Transverse colon (tissue), 4 donors: Measurements from ENCODE around the gene SLU7. TPM values are rescaled to one million over a fixed set of nuclear protein-coding genes. Genes with fewer than 3 reads are reported as not detected.

Experiments used
- DNase-seq: peaks from one replicate; pipeline ENCODE4 v3.0.0-alpha.2; 2019
- H3K27ac ChIP-seq, 4 donors: fragments of 200-600 bp; sonication (generic); 2 replicates each; pipeline ENCODE4 v1.5.1; 2016 to 2018; ENCODE audit warnings: inconsistent platforms in 4 of 4
- H3K27me3 ChIP-seq: fragments of 200-600 bp; sonication (generic); 2 replicates; pipeline ENCODE4 v1.5.1; 2017; ENCODE audit warnings: inconsistent platforms
- H3K36me3 ChIP-seq, 4 donors: fragments of 200-600 bp; sonication (generic); 2 replicates each; pipeline ENCODE4 v1.5.1; 2017 to 2019; ENCODE audit warnings: inconsistent platforms in 4 of 4
- H3K4me1 ChIP-seq, 4 donors: fragments of 200-600 bp; sonication (generic); 2 replicates each; pipeline ENCODE4 v1.5.1; 2017 to 2020; ENCODE audit warnings: inconsistent platforms in 4 of 4
- H3K4me3 ChIP-seq, 4 donors: fragments of 200-600 bp; sonication (generic); 1 replicate in 1 of 4; 2 replicates in 3 of 4; pipeline versions ENCODE4 v1.5.1 to v1.6.1; 2017 to 2019; ENCODE audit warnings: inconsistent platforms in 4 of 4
- H3K9me3 ChIP-seq, 2 donors: fragments of 200-600 bp; sonication (generic); 2 replicates each; pipeline ENCODE4 v1.5.1; 2017 to 2019; ENCODE audit warnings: inconsistent platforms in 2 of 2
- CTCF ChIP-seq, 5 experiments: fragments of 200-600 bp in 3 of 5; fragments of 450-650 bp in 2 of 5; sonication (generic) in 3 of 5; IDR thresholded peaks; 1 replicate in 2 of 5; 2 replicates in 3 of 5; pipeline ENCODE4 v1.5.1; 2016 to 2017; ENCODE audit warnings: antibody characterized with exemption in 5 of 5, inconsistent platforms in 3 of 5, mild to moderate bottlenecking in 2 of 5, moderate library complexity in 1 of 5
- EP300 ChIP-seq: sonication (generic); formaldehyde crosslinking; IDR thresholded peaks from one replicate; pipeline ENCODE4 v1.6.1; 2017; ENCODE audit warnings: antibody characterized with exemption, low read depth
- POLR2A ChIP-seq: fragments of 450-650 bp; IDR thresholded peaks from one replicate; pipeline ENCODE4 v1.6.1; 2016; ENCODE audit warnings: antibody characterized with exemption, mild to moderate bottlenecking, moderate library complexity
- POLR2AphosphoS5 ChIP-seq, 3 donors: sonication (generic); formaldehyde crosslinking; IDR thresholded peaks; one replicate each; pipeline ENCODE4 v1.6.1; 2016; ENCODE audit warnings: antibody characterized with exemption in 3 of 3
- WGBS, 2 donors: methylation state at CpG; one replicate each; pipeline ENCODE4 v1.1.5; 2018; ENCODE audit warnings: low coverage in 1 of 2; 5-methylcytosine and 5-hydroxymethylcytosine counted together
- in situ Hi-C, 4 donors: fragments of 200-750 bp; cut with MboI; loops; one replicate each; pipeline versions ENCODE4 v1.15.0 to v1.15.1; 2017; ENCODE audit warnings: low sequenced_read_pairs in 3 of 4, low pct_ligation_motif_present in 1 of 4, low pct_unique_long_range_greater_than_20kb in 1 of 4
- intact Hi-C: fragments of 100-400 bp; cut with DNase I; formaldehyde crosslinking; loops from one replicate; pipeline ENCODE4 v1.15.1; 2023; ENCODE audit warnings: low total_unique reads
- total RNA-seq, 4 donors: library from RNA; depleted of rRNA; stranded (reverse); fragments of >200 nt; gene quantifications; one replicate each; pipeline ENCODE4 v1.1.0, GENCODE V29; 2016

SLU7 gene
- total RNA-seq, 4 donors from 2014 or later = 10.5 to 69.2 (median 52.5) TPM

- intact Hi-C loops = no loop called here
- WGBS, 2 donors = 93% methylated on average over 4 of the region's 4 CpGs
- no peak for DNase-seq
Observed at GRCh38 chr5:160463227-160463626, 44.3 kb upstream of the SLU7 start.

DNA sequence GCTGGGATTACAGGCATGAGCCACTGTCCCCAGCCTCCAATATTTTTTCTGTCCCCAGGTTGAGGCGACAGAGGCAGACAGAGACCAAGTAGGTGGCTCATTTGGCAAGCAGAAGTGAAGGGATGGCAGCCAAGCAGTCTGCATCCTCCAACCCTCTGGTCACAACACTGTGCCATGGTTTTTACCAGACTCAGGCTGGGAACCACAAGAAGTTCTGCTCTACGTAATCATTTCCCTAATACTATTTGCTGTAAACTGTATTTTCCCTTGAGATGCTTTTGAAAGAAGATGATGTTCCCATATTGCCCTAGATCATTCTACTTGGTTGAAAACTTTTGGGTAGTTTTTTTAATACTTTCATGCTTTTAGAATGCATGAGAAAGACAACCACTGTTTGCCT lies 43.3 kb upstream of the SLU7 start:
- Histone ChIP-seq H3K27me3 (no peaks in the 10 kb centered on the region), H3K4me1 (peaks cover 4 to 8% (median 5%) of the 10 kb centered on the region in 4 donors), H3K9me3 (no peaks in the 10 kb centered on the region), H3K36me3 (no peaks in the 10 kb centered on the region), H3K4me3 (no peak overlapping the region), H3K27ac (no peak overlapping the region)
- intact Hi-C loops (no loop called here), in situ Hi-C loops (no loop called here)
- WGBS, 2 donors = 71 to 83% methylated on average over 2 of the region's 2 CpGs
- DNase-seq = no peak
- no peak for TF ChIP-seq POLR2AphosphoS5 (IDR thresholded peaks at IDR 0.05)
- TF ChIP-seq EP300 = no peak
- no peak for TF ChIP-seq POLR2A
- no peak for TF ChIP-seq CTCF (IDR thresholded peaks at IDR 0.05)

More at GRCh38 chr5:160463227-160463626, 44.3 kb upstream of the SLU7 start:
- H3K4me3 ChIP-seq = no peak overlapping the region
- H3K27ac ChIP-seq = no peak overlapping the region
- no peaks in the 10 kb centered on the region for H3K27me3 ChIP-seq
- in situ Hi-C loops = no loop called here
- H3K9me3 ChIP-seq = no peaks in the 10 kb centered on the region
- TF ChIP-seq POLR2AphosphoS5 (IDR thresholded peaks at IDR 0.05) = no peak
- no peak for TF ChIP-seq CTCF (IDR thresholded peaks at IDR 0.05)
- TF ChIP-seq EP300 = no peak
- TF ChIP-seq POLR2A = no peak
- peaks cover 9 to 19% (median 13%) of the 10 kb centered on the region in 4 donors for H3K4me1 ChIP-seq
- H3K36me3 ChIP-seq = no peaks in the 10 kb centered on the region

GRCh38 chr5:160461378-160461777 lies 42.5 kb upstream of the SLU7 start:
- no peak overlapping the region for H3K27ac ChIP-seq
- H3K9me3 ChIP-seq = no peaks in the 10 kb centered on the region
- in situ Hi-C loops = no loop called here
- H3K27me3 ChIP-seq = no peaks in the 10 kb centered on the region
- DNase-seq = no peak
- H3K36me3 ChIP-seq = no peaks in the 10 kb centered on the region
- TF ChIP-seq CTCF (IDR thresholded peaks at IDR 0.05) (no peak), POLR2A (no peak), POLR2AphosphoS5 (IDR thresholded peaks at IDR 0.05) (no peak), EP300 (no peak)
- 95 to 100% methylated on average over 1 to 6 of the region's 6 CpGs for WGBS, 2 donors
- peaks cover 0 to under 1% (median 0%) of the 10 kb centered on the region in 4 donors for H3K4me1 ChIP-seq
- intact Hi-C loops = no loop called here
- H3K4me3 ChIP-seq = no peak overlapping the region

GRCh38 chr5:160460377-160461049 lies 41.6 kb upstream of the SLU7 start:
- Histone ChIP-seq H3K36me3 (no peaks in the 10 kb centered on the region), H3K9me3 (no peaks in the 10 kb centered on the region), H3K4me1 (no peaks in the 10 kb centered on the region), H3K4me3 (no peak overlapping the region), H3K27ac (no peak overlapping the region), H3K27me3 (no peaks in the 10 kb centered on the region)
- DNase-seq = no peak
- TF ChIP-seq POLR2A (no peak), POLR2AphosphoS5 (IDR thresholded peaks at IDR 0.05) (no peak), EP300 (no peak), CTCF (IDR thresholded peaks at IDR 0.05) (no peak)
- 80 to 90% methylated on average over 4 of the region's 4 CpGs for WGBS, 2 donors
- intact Hi-C loops = no loop called here
- in situ Hi-C loops = no loop called here
